ENCODE results near the gene DCP1A. TPM values are rescaled to one million over a fixed set of nuclear protein-coding genes. Genes with fewer than 3 reads are reported as not detected.

The DCP1A gene
- total RNA-seq, 2 experiments from 2014 or later, result 21.8 to 23.2 TPM

GRCh38 chr3:53320697-53321096 lies 26.6 kb downstream of the DCP1A start:
- ChIA-PET CTCF (ENCODE audit: unreplicated experiment) (no interaction called here), POLR2A (interaction anchor here (1.5 kb wide), 1 partner anchor 25 kb away, joined by 6 read pairs; no protein-coding TSS in a partner anchor)
- Histone ChIP-seq H3K79me2 (ENCODE audit: insufficient read depth, low read depth, low read length) (peaks cover 7% of the 10 kb centered on the region; the same call in 1 of the 2 replicates), H3K4me2 (ENCODE audit: low read length) (no peak overlapping the region), H3K27ac (ENCODE audit: low read depth, low read length, poor library complexity, severe bottlenecking) (no peak overlapping the region), H4K20me1 (ENCODE audit: insufficient read depth, low read length) (no peaks in the 10 kb centered on the region), H2AFZ (ENCODE audit: low read length) (no peak overlapping the region), H3K4me1 (ENCODE audit: insufficient read depth, low read length, poor library complexity, severe bottlenecking) (no peaks in the 10 kb centered on the region), H3K4me3 (ENCODE audit: low read depth, low read length, poor library complexity, severe bottlenecking) (no peak overlapping the region), H3K9me2 (ENCODE audit: insufficient read depth, low read length) (no peaks in the 10 kb centered on the region), H3K36me3 (ENCODE audit: insufficient read depth, low read length) (peaks cover 47% of the 10 kb centered on the region), H3K9me3 (ENCODE audit: low read length) (no peaks in the 10 kb centered on the region)
- no TSS peak for BruUV-seq (replicated peaks)
- no peak for DNase-seq (ENCODE audit: low spot score)
- TF ChIP-seq EZH2phosphoT487 (IDR thresholded peaks at IDR 0.05; ENCODE audit: borderline replicate concordance, low read depth, low read length) (no peak), CTCF (conservative IDR thresholded peaks at IDR 0.05; ENCODE audit: low read length) (no peak)
- intact Hi-C loops (cut with micrococcal nuclease; ENCODE audit: unreplicated experiment), result no loop called here

GRCh38 chr3:53318522-53318921 lies 28.8 kb downstream of the DCP1A start:
- DNase-seq (ENCODE audit: low spot score), result no peak
- no peaks in the 10 kb centered on the region for H3K9me3 ChIP-seq (ENCODE audit: low read length)
- no TSS peak for BruUV-seq (replicated peaks)
- H3K79me2 ChIP-seq (ENCODE audit: insufficient read depth, low read depth, low read length), result no peaks in the 10 kb centered on the region
- peaks cover 61% of the 10 kb centered on the region for H3K36me3 ChIP-seq (ENCODE audit: insufficient read depth, low read length)
- TF ChIP-seq CTCF (conservative IDR thresholded peaks at IDR 0.05; ENCODE audit: low read length) (no peak), EZH2phosphoT487 (IDR thresholded peaks at IDR 0.05; ENCODE audit: borderline replicate concordance, low read depth, low read length) (no peak)
- no peak overlapping the region for H3K4me3 ChIP-seq (ENCODE audit: low read depth, low read length, poor library complexity, severe bottlenecking)
- H3K9me2 ChIP-seq (ENCODE audit: insufficient read depth, low read length), result no peaks in the 10 kb centered on the region
- H3K27ac ChIP-seq (ENCODE audit: low read depth, low read length, poor library complexity, severe bottlenecking), result no peak overlapping the region
- POLR2A ChIA-PET, result interaction anchor here (0.8 kb wide), 1 partner anchor 27 kb away, joined by 4 read pairs; no protein-coding TSS in a partner anchor
- H2AFZ ChIP-seq (ENCODE audit: low read length), result no peak overlapping the region
- intact Hi-C loops (cut with micrococcal nuclease; ENCODE audit: unreplicated experiment), result no loop called here
- no peaks in the 10 kb centered on the region for H4K20me1 ChIP-seq (ENCODE audit: insufficient read depth, low read length)
- no peak overlapping the region for H3K4me2 ChIP-seq (ENCODE audit: low read length)
- CTCF ChIA-PET (ENCODE audit: unreplicated experiment), result interaction anchor here (1.0 kb wide), 1 partner anchor 10 kb away, joined by 3 read pairs; no protein-coding TSS in a partner anchor
- peaks cover 2% of the 10 kb centered on the region for H3K4me1 ChIP-seq (ENCODE audit: insufficient read depth, low read length, poor library complexity, severe bottlenecking)

GRCh38 chr3:53312832-53313231 lies 34.5 kb downstream of the DCP1A start:
- no peak for TF ChIP-seq EZH2phosphoT487 (IDR thresholded peaks at IDR 0.05; ENCODE audit: borderline replicate concordance, low read depth, low read length)
- no peak for TF ChIP-seq CTCF (conservative IDR thresholded peaks at IDR 0.05; ENCODE audit: low read length)
- ChIA-PET POLR2A (no interaction called here), CTCF (ENCODE audit: unreplicated experiment) (no interaction called here)
- Histone ChIP-seq H3K9me2 (ENCODE audit: insufficient read depth, low read length) (no peaks in the 10 kb centered on the region), H3K79me2 (ENCODE audit: insufficient read depth, low read depth, low read length) (no peaks in the 10 kb centered on the region), H3K4me1 (ENCODE audit: insufficient read depth, low read length, poor library complexity, severe bottlenecking) (peaks cover 6% of the 10 kb centered on the region), H4K20me1 (ENCODE audit: insufficient read depth, low read length) (no peaks in the 10 kb centered on the region), H3K4me3 (ENCODE audit: low read depth, low read length, poor library complexity, severe bottlenecking) (no peak overlapping the region), H3K4me2 (ENCODE audit: low read length) (no peak overlapping the region), H3K9me3 (ENCODE audit: low read length) (no peaks in the 10 kb centered on the region), H2AFZ (ENCODE audit: low read length) (no peak overlapping the region), H3K36me3 (ENCODE audit: insufficient read depth, low read length) (peaks cover 79% of the 10 kb centered on the region), H3K27ac (ENCODE audit: low read depth, low read length, poor library complexity, severe bottlenecking) (no peak overlapping the region)
- intact Hi-C loops (cut with micrococcal nuclease; ENCODE audit: unreplicated experiment), result no loop called here
- no TSS peak for BruUV-seq (replicated peaks)
- no peak for DNase-seq (ENCODE audit: low spot score)

All from OCI-LY7 (cell line).